Liver (tissue), 9 donors: ENCODE results near the gene TPX2. TPM values are rescaled to one million over a fixed set of nuclear protein-coding genes. Genes with fewer than 3 reads are reported as not detected.
A peak's percentile ranks its signal among the peaks of the same experiment; 100 is the strongest.

Experiments
- DNase-seq: peaks from one replicate; pipeline ENCODE4 v3.0.0-alpha.2; 2017; ENCODE audit warnings: low spot score
- H3K27ac ChIP-seq, 2 donors: one replicate each; pipeline ENCODE4 v1.7.0; 2013; ENCODE audit warnings: inconsistent platforms in 2 of 2, low read length in 2 of 2, control low read depth in 1 of 2, low read depth in 1 of 2, mild to moderate bottlenecking in 1 of 2
- H3K27me3 ChIP-seq, 4 donors: one replicate each; pipeline versions ENCODE4 v1.6.1 to v1.7.0; 2013; ENCODE audit warnings: low read length in 3 of 4, inconsistent platforms in 1 of 4, mild to moderate bottlenecking in 1 of 4, moderate library complexity in 1 of 4; ENCODE audit not compliant: control insufficient read depth in 4 of 4, insufficient read depth in 4 of 4
- H3K36me3 ChIP-seq, 4 donors: one replicate each; pipeline versions ENCODE4 v1.6.1 to v1.7.0; 2013; ENCODE audit warnings: low read length in 3 of 4, mild to moderate bottlenecking in 3 of 4, low read depth in 1 of 4, moderate library complexity in 1 of 4; ENCODE audit not compliant: control insufficient read depth in 4 of 4, insufficient read depth in 3 of 4
- H3K4me1 ChIP-seq, 4 donors: one replicate each; pipeline versions ENCODE4 v1.6.1 to v1.7.0; 2013; ENCODE audit warnings: low read length in 3 of 4, mild to moderate bottlenecking in 3 of 4, moderate library complexity in 1 of 4; ENCODE audit not compliant: control insufficient read depth in 4 of 4, insufficient read depth in 4 of 4
- H3K4me3 ChIP-seq, 3 donors: one replicate each; pipeline versions ENCODE4 v1.6.1 to v1.7.0; 2013; ENCODE audit warnings: low read length in 3 of 3, control low read depth in 1 of 3, low read depth in 1 of 3, mild to moderate bottlenecking in 1 of 3
- H3K9ac ChIP-seq, 2 donors: one replicate each; pipeline ENCODE4 v1.7.0; 2013; ENCODE audit warnings: low read length in 2 of 2, mild to moderate bottlenecking in 2 of 2, moderate library complexity in 2 of 2, control low read depth in 1 of 2, low read depth in 1 of 2
- H3K9me3 ChIP-seq, 4 donors: one replicate each; pipeline versions ENCODE4 v1.6.1 to v1.7.0; 2013; ENCODE audit warnings: low read length in 3 of 4; ENCODE audit not compliant: control insufficient read depth in 4 of 4
- EGR1 ChIP-seq, 2 donors: IDR thresholded peaks; 2 replicates each; pipeline ENCODE4 v1.6.1; 2016 to 2018; ENCODE audit warnings: antibody characterized with exemption in 2 of 2, low read depth in 2 of 2
- FOXA1 ChIP-seq: IDR thresholded peaks from 2 replicates; pipeline ENCODE4 v1.6.1; 2016; ENCODE audit warnings: antibody characterized with exemption
- FOXA2 ChIP-seq: IDR thresholded peaks from 2 replicates; pipeline ENCODE4 v1.6.1; 2016; ENCODE audit warnings: antibody characterized with exemption
- GABPA ChIP-seq, 2 donors: IDR thresholded peaks in 1 of 2; conservative IDR thresholded peaks in 1 of 2; 2 replicates each; pipeline ENCODE4 v1.6.1; 2016; ENCODE audit warnings: antibody characterized with exemption in 2 of 2, mild to moderate bottlenecking in 1 of 2, moderate library complexity in 1 of 2
- HNF4A ChIP-seq, 2 donors: conservative IDR thresholded peaks; 2 replicates each; pipeline ENCODE4 v1.6.1; 2016; ENCODE audit warnings: antibody characterized with exemption in 2 of 2, mild to moderate bottlenecking in 2 of 2
- HNF4G ChIP-seq: IDR thresholded peaks from 2 replicates; pipeline ENCODE4 v1.6.1; 2016; ENCODE audit warnings: antibody characterized with exemption
- JUND ChIP-seq, 2 donors: IDR thresholded peaks; 2 replicates each; pipeline ENCODE4 v1.6.1; 2016; ENCODE audit warnings: antibody characterized with exemption in 2 of 2
- NR2F2 ChIP-seq: IDR thresholded peaks from 2 replicates; pipeline ENCODE4 v1.6.1; 2016; ENCODE audit warnings: antibody characterized with exemption
- RAD21 ChIP-seq, 2 donors: IDR thresholded peaks; 2 replicates each; pipeline ENCODE4 v1.6.1; 2016; ENCODE audit warnings: antibody characterized with exemption in 2 of 2, mild to moderate bottlenecking in 2 of 2
- RXRA ChIP-seq, 2 donors: IDR thresholded peaks; 2 replicates each; pipeline ENCODE4 v1.6.1; 2017 to 2018; ENCODE audit warnings: antibody characterized with exemption in 2 of 2, mild to moderate bottlenecking in 1 of 2
- SP1 ChIP-seq: IDR thresholded peaks from 2 replicates; pipeline ENCODE4 v1.6.1; 2018; ENCODE audit warnings: antibody characterized with exemption, mild to moderate bottlenecking
- TAF1 ChIP-seq: conservative IDR thresholded peaks from 2 replicates; pipeline ENCODE4 v1.6.1; 2016; ENCODE audit warnings: antibody characterized with exemption, mild to moderate bottlenecking
- WGBS: extraction: QIAGEN DNeasy Blood & Tissue Kit; methylation state at CpG from one replicate; pipeline ENCODE4 v1.1.7; 2013; 5-methylcytosine and 5-hydroxymethylcytosine counted together
- polyA plus RNA-seq, 2 donors: library from polyadenylated mRNA; stranded (reverse) in 1 of 2; unstranded in 1 of 2; fragments of 200-250 nt in 1 of 2; fragments of >200 nt in 1 of 2; fragmentation: Nextera tagmentation in 1 of 2; extraction: Ambion mirVana in 1 of 2; gene quantifications; one replicate each; pipeline versions ENCODE4 v1.2.1 to v1.2.3, GENCODE V29; 2013 to 2015
- total RNA-seq, 2 donors: library from RNA; depleted of rRNA; stranded (reverse); fragments of >200 nt; gene quantifications; one replicate each; pipeline ENCODE4 v1.2.3, GENCODE V29; 2014
- TF ChIP-seq, protein P1 (sequence below): IDR thresholded peaks from 2 replicates; pipeline ENCODE4 v1.6.1; 2016; ENCODE audit warnings: antibody characterized with exemption
- TF ChIP-seq, protein P2 (sequence below): IDR thresholded peaks from 2 replicates; pipeline ENCODE4 v1.6.1; 2016; ENCODE audit warnings: antibody characterized with exemption, mild to moderate bottlenecking
- TF ChIP-seq, protein P3 (sequence below): IDR thresholded peaks from 2 replicates; pipeline ENCODE4 v1.6.1; 2016; ENCODE audit warnings: antibody characterized with exemption
- TF ChIP-seq, protein P4 (sequence below): IDR thresholded peaks from 2 replicates; pipeline ENCODE4 v1.6.1; 2016; ENCODE audit warnings: antibody characterized with exemption
- donor health status: healthy.
- donor health status: healthy.
- donor health status: healthy.
- donor health status: healthy.
- donor health status: healthy.

The TPX2 gene
- total and polyA plus RNA-seq, 4 donors = 1.1 to 40.8 (median 2.4) TPM

DNA sequence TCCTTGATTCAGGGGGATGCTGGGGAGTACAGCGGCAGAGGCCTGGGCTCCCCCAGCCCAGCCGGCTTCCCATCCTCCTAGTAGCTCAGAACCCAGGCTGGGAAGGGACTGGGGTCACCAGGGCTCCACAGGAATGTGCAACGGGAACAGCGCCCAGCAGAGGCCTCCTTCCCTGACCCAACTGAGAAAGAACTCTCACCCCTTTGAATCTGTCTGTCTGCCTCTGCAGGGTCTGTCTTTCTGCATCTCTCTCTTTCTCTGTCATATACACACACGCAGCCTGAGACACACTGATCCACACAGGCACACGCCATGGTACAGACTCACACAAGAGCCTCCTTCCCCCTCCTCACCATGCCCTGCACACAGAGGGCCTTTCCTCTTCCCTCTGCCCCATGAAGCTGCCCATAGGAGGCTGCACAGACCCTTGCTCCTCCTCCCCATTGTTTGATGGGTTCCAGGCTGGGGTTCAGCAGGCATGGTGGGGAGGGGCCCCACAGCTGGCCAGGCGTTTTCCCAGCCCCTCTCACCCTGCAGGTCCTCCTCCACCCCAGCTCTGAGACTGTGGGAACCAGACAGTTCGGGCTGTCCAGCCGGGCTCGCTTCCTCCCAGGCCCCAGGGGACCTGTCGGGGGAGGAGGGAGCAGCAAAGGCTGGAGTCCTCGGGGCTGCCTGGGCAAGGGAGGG, 103.5 kb downstream of the TPX2 start:
- no peak for DNase-seq
- Histone ChIP-seq H3K27me3 (no peaks in the 10 kb centered on the region), H3K36me3 (no peaks in the 10 kb centered on the region), H3K4me3 (no peak overlapping the region), H3K27ac (peak overlapping the region; percentile 34 to 44), H3K9me3 (no peaks in the 10 kb centered on the region), H3K9ac (no peak overlapping the region), H3K4me1 (no peaks in the 10 kb centered on the region)
- 76% methylated on average over 12 of the region's 12 CpGs for WGBS
- TF ChIP-seq, protein P1, sequence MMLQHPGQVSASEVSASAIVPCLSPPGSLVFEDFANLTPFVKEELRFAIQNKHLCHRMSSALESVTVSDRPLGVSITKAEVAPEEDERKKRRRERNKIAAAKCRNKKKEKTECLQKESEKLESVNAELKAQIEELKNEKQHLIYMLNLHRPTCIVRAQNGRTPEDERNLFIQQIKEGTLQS = no peak
- TF ChIP-seq NR2F2 = peak; percentile 96

DNA sequence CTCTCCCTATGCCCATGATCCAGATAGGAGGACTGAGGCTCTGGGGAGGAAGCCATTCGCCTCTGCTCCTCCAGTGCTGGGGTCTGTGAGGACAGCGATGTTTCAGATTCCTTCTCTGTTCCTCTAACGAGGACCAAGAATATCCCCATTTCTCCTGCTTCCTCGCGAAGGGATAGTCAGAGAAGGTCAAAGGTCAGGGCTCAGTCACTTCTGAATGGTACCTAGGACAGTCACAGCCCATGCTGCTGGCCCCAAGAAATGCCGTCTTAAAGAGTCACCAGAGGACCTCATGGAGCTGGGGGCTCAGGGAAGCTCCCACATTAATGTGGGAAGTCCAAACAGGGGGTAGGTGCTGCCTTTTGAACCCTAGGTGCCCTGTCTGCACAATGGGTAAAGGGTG, 104.2 kb downstream of the TPX2 start:
- no peak overlapping the region for H3K4me3 ChIP-seq
- WGBS = 70% methylated on average over 6 of the region's 6 CpGs
- peak overlapping the region in 1 of 2 donors; percentile 40 for H3K27ac ChIP-seq
- no peaks in the 10 kb centered on the region for H3K4me1 ChIP-seq
- no peak for TF ChIP-seq SP1
- TF ChIP-seq, protein P2, sequence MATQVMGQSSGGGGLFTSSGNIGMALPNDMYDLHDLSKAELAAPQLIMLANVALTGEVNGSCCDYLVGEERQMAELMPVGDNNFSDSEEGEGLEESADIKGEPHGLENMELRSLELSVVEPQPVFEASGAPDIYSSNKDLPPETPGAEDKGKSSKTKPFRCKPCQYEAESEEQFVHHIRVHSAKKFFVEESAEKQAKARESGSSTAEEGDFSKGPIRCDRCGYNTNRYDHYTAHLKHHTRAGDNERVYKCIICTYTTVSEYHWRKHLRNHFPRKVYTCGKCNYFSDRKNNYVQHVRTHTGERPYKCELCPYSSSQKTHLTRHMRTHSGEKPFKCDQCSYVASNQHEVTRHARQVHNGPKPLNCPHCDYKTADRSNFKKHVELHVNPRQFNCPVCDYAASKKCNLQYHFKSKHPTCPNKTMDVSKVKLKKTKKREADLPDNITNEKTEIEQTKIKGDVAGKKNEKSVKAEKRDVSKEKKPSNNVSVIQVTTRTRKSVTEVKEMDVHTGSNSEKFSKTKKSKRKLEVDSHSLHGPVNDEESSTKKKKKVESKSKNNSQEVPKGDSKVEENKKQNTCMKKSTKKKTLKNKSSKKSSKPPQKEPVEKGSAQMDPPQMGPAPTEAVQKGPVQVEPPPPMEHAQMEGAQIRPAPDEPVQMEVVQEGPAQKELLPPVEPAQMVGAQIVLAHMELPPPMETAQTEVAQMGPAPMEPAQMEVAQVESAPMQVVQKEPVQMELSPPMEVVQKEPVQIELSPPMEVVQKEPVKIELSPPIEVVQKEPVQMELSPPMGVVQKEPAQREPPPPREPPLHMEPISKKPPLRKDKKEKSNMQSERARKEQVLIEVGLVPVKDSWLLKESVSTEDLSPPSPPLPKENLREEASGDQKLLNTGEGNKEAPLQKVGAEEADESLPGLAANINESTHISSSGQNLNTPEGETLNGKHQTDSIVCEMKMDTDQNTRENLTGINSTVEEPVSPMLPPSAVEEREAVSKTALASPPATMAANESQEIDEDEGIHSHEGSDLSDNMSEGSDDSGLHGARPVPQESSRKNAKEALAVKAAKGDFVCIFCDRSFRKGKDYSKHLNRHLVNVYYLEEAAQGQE = no peak
- TF ChIP-seq, protein P1 = no peak
- TF ChIP-seq HNF4G = no peak
- TF ChIP-seq FOXA1 = no peak
- TF ChIP-seq, protein P3, sequence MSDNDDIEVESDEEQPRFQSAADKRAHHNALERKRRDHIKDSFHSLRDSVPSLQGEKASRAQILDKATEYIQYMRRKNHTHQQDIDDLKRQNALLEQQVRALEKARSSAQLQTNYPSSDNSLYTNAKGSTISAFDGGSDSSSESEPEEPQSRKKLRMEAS = no peak
- TF ChIP-seq NR2F2 = no peak
- no peak for TF ChIP-seq GABPA (IDR thresholded peaks at IDR 0.05 in 1 of 2, conservative IDR thresholded peaks at IDR 0.05 in 1 of 2)
- no peak for TF ChIP-seq TAF1
- no peak for TF ChIP-seq JUND (IDR thresholded peaks at IDR 0.05)
- no peak for TF ChIP-seq RXRA (IDR thresholded peaks at IDR 0.05)
- H3K27me3 ChIP-seq = no peaks in the 10 kb centered on the region
- no peaks in the 10 kb centered on the region for H3K36me3 ChIP-seq
- no peak overlapping the region for H3K9ac ChIP-seq
- no peak for DNase-seq
- H3K9me3 ChIP-seq = no peaks in the 10 kb centered on the region

DNA sequence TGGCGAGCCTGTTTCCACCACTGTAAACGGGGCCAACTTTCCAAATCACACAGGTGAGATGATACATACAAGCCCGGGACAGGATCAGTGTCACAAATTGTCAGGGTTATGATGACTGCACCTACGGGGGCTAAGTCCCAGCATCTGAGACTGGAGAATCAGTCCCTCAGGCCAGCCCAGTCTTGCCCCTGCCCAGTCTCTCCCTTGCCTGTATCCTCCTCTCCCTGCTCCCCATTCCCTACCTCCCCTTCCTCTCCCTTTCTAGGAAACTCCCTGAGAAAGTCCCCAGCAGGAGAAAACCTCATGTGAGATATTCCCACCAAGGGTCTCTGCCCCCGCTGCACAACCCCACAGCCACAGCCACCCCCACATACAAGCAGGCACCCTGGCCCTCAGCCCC, 104.8 kb downstream of the TPX2 start:
- no peak for DNase-seq
- no peaks in the 10 kb centered on the region for H3K4me1 ChIP-seq
- H3K4me3 ChIP-seq = no peak overlapping the region
- no peaks in the 10 kb centered on the region for H3K36me3 ChIP-seq
- 86% methylated on average over 5 of the region's 5 CpGs for WGBS
- H3K9me3 ChIP-seq = no peaks in the 10 kb centered on the region
- no peaks in the 10 kb centered on the region for H3K27me3 ChIP-seq
- no peak overlapping the region for H3K27ac ChIP-seq
- TF ChIP-seq RXRA (IDR thresholded peaks at IDR 0.05) (no peak), GABPA (IDR thresholded peaks at IDR 0.05 in 1 of 2, conservative IDR thresholded peaks at IDR 0.05 in 1 of 2) (no peak), HNF4G (no peak), FOXA2 (no peak), HNF4A (conservative IDR thresholded peaks at IDR 0.05) (no peak), FOXA1 (no peak), EGR1 (IDR thresholded peaks at IDR 0.05; ENCODE audit: low read depth in 2 of 2) (no peak), SP1 (no peak), JUND (IDR thresholded peaks at IDR 0.05) (no peak), RAD21 (IDR thresholded peaks at IDR 0.05) (no peak)
- TF ChIP-seq, protein P4, sequence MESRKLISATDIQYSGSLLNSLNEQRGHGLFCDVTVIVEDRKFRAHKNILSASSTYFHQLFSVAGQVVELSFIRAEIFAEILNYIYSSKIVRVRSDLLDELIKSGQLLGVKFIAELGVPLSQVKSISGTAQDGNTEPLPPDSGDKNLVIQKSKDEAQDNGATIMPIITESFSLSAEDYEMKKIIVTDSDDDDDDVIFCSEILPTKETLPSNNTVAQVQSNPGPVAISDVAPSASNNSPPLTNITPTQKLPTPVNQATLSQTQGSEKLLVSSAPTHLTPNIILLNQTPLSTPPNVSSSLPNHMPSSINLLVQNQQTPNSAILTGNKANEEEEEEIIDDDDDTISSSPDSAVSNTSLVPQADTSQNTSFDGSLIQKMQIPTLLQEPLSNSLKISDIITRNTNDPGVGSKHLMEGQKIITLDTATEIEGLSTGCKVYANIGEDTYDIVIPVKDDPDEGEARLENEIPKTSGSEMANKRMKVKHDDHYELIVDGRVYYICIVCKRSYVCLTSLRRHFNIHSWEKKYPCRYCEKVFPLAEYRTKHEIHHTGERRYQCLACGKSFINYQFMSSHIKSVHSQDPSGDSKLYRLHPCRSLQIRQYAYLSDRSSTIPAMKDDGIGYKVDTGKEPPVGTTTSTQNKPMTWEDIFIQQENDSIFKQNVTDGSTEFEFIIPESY = no peak
- TF ChIP-seq, protein P1 = no peak
- no peak overlapping the region for H3K9ac ChIP-seq
